KOPT-K1 (cell line): ENCODE data around the gene SLC29A3.

ENCODE experiments used
- H3K27ac ChIP-seq: fragments of 200-600 bp; sonication (generic); 2 replicates; pipeline ENCODE4 v1.5.1; 2016; ENCODE audit warnings: antibody characterized with exemption, mild to moderate bottlenecking, low read depth, low read length; ENCODE audit not compliant: poor library complexity, severe bottlenecking
- H3K36me3 ChIP-seq: fragments of 200-600 bp; sonication (generic); 2 replicates; pipeline ENCODE4 v1.5.1; 2017; ENCODE audit warnings: antibody characterized with exemption, mild to moderate bottlenecking, low read length, moderate library complexity; ENCODE audit not compliant: insufficient read depth
- H3K9me3 ChIP-seq: fragments of 200-600 bp; sonication (generic); 2 replicates; pipeline ENCODE4 v1.5.1; 2017; ENCODE audit warnings: antibody characterized with exemption, low read length, mild to moderate bottlenecking; ENCODE audit not compliant: insufficient read depth, poor library complexity, severe bottlenecking

SLC29A3 gene

DNA sequence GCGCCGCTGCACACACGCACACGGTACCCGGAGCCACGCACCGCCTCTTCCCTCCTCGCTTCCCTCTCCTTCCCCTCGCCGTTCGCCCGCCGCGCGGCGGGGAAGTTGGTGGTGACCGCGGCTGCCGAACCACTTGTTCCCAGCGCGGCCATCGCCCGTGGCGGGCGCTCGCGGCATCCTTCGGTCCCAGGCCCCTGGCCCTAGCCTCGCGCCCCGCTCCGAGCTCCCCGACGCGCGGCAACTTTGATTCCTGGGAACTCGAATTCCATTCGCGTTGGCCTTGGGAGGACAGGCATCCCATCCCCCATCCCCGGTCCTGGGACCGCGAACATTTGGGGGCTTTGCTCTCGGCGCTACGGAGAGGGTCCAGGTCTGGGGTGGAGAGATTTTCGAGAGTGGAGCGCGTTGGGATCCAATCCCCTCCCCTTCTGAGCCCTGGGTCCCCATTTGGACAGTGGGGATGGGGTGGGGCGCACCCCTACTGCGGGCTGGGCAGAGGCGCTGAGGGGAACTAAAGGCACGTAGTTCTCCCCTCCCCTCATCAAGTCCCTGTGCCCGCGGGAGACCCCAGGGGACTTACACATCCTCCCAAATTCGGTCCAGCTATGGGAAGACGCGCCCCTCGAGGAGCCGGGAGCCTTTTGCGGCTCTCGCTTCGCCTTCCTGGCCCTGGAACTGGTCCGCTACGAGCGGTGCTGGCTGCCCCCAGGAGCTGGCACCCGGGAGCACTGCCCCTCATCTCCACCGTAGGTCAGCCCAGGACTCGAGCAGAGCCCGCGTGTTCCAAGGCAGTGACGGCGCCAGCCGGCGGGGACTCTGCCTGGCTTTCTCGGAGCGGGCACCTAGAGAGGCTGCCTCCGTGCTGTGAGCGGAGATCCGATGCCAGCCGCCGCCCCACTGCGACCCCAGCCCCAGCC, 78.5 kb downstream of the SLC29A3 start:
- H3K27ac ChIP-seq: no peak overlapping the region

DNA sequence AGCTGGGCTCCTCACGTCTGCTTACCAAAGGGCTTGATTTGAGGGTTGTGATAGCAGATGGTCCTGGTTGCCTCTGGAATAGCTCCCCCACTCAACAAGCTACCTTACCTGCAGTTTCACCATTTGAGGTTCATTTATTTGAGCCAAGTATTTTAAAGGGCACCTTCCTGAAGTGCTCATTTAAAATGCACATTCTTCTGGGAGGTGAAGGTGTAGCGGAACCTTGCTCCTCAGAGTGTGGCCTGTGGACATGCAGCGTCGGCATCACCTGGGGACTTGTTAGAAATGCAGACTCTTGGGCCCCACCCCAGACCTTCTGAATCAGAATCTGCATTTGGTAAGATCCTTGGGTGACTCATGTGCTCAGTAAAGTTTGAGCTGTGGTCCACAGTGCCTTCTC, 79.9 kb downstream of the SLC29A3 start:
- Histone ChIP-seq H3K27ac (no peak overlapping the region), H3K36me3 (no peaks in the 10 kb centered on the region), H3K9me3 (no peaks in the 10 kb centered on the region)

More for the DNA sequence above, 78.5 kb downstream of the SLC29A3 start:
- Histone ChIP-seq H3K9me3 (no peaks in the 10 kb centered on the region), H3K36me3 (no peaks in the 10 kb centered on the region)

- no peak overlapping the region for H3K27ac ChIP-seq
- H3K36me3 ChIP-seq: no peaks in the 10 kb centered on the region
- H3K9me3 ChIP-seq: no peaks in the 10 kb centered on the region
Measured at GRCh38 chr10:71399946-71400345, 80.9 kb downstream of the SLC29A3 start.

GRCh38 chr10:71401056-71401455, 82.0 kb downstream of the SLC29A3 start:
- no peaks in the 10 kb centered on the region for H3K9me3 ChIP-seq
- no peak overlapping the region for H3K27ac ChIP-seq
- H3K36me3 ChIP-seq: no peaks in the 10 kb centered on the region

DNA sequence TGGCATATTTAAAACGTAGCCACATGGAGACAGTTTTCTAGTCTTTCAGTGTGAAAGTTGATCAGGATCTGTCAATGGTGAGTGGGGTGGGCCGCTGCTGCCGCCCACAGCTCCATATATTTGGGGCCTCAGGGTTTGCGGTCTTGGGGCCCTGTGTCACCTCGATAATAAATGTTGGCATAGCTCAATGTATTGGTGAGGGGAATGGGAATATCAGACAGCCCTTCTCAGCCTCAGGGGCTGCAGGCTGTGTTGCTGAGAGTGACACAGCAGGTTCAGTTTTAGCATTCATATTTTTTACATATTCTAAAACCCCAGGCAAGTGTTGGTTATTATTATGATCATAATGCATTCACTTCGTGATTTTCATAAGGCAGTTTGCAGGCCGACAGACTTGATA, 82.9 kb downstream of the SLC29A3 start:
- Histone ChIP-seq H3K36me3 (no peaks in the 10 kb centered on the region), H3K9me3 (no peaks in the 10 kb centered on the region), H3K27ac (no peak overlapping the region)

DNA sequence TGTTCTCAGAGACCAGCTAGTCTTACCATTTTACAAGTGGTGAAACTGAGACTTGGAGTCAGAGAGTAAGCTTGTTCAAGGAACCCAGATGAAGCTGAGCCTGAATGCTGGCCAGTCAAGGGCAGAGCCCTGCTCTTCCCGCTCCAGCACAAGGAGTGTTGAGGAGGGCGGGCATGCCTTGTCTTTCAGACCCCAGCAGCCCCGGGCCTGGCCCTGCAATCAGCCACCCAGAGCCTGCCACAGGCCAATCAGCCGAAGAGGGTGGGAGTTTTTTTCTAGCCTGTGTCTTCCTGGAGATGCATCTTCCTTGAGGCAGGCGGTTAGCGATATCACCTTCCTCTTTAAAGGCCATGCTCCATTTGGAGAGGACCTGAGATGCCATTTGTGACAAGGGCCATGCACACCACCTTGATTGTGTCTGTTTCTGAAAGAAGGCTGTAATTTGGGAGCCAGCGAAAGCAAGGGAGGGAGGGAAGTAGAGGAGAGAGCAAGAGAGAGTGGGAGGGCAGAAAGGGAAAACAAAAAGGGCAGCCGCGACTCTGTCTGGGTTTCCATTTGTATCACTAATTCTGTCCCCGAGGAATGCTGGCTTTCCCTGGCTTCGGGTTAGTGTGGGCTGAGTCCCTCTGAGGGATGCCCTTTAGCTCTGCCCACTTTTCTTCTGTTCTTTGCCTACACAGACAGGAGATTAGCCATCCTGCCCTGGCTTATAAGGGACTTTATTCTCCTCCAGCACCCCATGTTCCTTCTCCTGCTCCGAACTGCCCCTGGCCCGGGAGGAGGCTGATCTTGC, 85.6 kb downstream of the SLC29A3 start:
- H3K36me3 ChIP-seq: no peaks in the 10 kb centered on the region
- H3K27ac ChIP-seq: no peak overlapping the region
- no peaks in the 10 kb centered on the region for H3K9me3 ChIP-seq

DNA sequence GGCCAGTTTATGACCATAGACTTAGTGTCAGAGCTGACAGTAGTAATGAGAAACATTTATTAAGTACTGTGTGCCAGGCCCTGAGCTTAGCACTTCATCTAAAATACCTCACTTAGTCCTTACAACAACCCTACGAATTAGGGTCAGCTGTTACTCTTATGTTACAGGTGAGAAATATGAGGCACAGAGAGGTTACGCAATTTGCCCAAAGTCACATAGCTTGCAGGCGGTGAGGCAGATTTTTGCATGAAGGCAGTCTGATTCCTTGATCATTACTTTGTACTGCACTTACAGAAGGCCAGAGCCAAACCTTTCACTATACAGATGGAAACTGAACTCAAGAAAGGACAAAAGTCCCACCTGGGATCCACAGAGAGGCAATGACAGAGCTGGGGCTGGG, 87.8 kb downstream of the SLC29A3 start:
- Histone ChIP-seq H3K36me3 (no peaks in the 10 kb centered on the region), H3K9me3 (peaks cover 18% of the 10 kb centered on the region), H3K27ac (no peak overlapping the region)

DNA sequence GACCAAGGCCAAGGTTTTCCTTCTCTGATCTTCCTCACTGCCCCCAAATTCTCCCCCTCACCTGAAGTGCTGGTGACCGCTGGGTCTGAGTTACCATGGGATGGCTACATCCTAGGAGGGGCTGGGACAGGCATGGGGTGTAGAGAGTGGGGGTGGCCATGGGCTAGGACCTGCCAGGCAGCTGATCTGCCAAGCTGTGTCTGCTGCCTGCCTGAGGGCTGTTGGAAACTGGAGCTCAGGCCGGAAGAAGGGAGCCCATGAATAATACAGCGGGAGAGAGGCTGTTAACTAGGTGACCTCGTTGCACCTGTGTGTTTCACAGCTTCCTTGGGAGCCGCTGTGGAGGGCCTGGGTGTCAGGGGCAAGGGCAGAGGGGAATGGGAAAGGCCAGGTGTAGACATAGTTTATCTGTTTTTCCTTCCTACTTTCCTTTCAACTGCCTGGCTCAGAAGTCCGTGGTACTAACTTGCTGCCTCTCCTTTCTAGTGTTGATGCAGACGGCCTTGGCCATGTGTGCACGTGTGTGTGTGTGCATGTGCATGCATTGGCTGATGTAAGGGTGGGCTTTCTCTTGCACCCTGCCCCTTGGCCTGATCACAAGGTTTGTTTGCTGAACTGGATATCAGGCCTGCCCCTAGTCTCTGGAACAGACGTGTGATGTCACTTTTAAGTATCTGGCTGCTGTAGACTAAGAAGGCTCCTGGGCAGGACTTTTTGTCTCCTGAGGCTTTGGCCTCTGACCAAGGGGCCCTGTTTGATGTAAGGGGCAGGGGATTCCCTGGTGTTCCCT, 89.6 kb downstream of the SLC29A3 start:
- Histone ChIP-seq H3K9me3 (peaks cover 21% of the 10 kb centered on the region), H3K27ac (no peak overlapping the region), H3K36me3 (no peaks in the 10 kb centered on the region)

DNA sequence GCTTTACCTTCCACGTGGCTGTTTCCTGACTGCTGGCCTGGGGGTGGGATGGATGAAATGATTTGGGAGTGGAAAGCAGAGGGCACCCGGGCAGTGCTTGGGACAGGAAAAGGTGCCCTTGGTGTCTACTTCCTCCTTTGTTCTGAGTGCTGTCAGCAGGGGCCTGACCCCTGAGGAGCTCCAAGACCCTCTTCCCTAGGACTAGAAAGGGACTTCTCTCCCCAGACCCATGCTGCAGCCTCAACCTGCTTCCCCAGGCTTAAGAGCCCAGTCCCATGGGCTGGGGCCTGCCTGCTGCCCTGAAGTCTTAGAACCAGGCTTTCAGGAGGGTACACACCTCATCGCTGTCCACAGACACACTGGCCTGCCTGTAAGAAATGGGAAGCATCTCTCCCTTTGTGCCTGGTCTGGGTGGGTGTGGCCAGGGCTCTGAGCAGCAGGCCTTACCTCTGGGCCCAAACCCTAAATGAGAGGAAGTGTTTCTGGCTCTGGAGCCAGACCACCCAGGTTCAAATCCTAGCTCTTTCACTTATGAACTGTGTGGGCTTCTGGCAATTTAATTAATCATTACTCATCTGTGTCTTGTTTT, 90.6 kb downstream of the SLC29A3 start:
- Histone ChIP-seq H3K36me3 (no peaks in the 10 kb centered on the region), H3K9me3 (peaks cover 21% of the 10 kb centered on the region), H3K27ac (no peak overlapping the region)
